Keratinocyte (primary cell): Measurements from ENCODE around the gene NXPH2. TPM values are rescaled to one million over a fixed set of nuclear protein-coding genes. Genes with fewer than 3 reads are reported as not detected.
A peak's percentile ranks its signal among the peaks of the same experiment; 100 is the strongest.

Source experiments
- DNase-seq: peaks from one replicate; pipeline ENCODE4 v3.0.0-alpha.2; 2011; ENCODE audit warnings: low read depth, missing footprints, low spot score
- FAIRE-seq: peaks from 2 replicates; lab custom pipeline; 2011; peaks lifted over from hg19 to GRCh38; lab: Jason Lieb, UNC
- H2AFZ ChIP-seq: 2 replicates; pipeline ENCODE4 v1.6.0; 2012; ENCODE audit warnings: low read length, control low read depth, inconsistent platforms; ENCODE audit not compliant: control insufficient read depth
- H3K27ac ChIP-seq: 2 replicates; pipeline ENCODE4 v1.5.1; 2011; ENCODE audit warnings: low read length; ENCODE audit not compliant: control insufficient read depth, insufficient read depth
- H3K27me3 ChIP-seq: 3 replicates; pipeline ENCODE4 v1.6.0; 2011; ENCODE audit warnings: low read length; ENCODE audit not compliant: control insufficient read depth, insufficient read depth; ENCODE audit errors: extremely low read depth
- H3K36me3 ChIP-seq, 2 experiments: 2 replicates in 1 of 2; 3 replicates in 1 of 2; pipeline ENCODE4 v1.5.1; 2011; ENCODE audit warnings: low read length in 2 of 2, mild to moderate bottlenecking in 1 of 2; ENCODE audit not compliant: control insufficient read depth in 2 of 2, insufficient read depth in 2 of 2; ENCODE audit errors: extremely low read depth in 1 of 2
- H3K4me1 ChIP-seq: 3 replicates; pipeline ENCODE4 v1.5.1; 2011; ENCODE audit warnings: low read length; ENCODE audit not compliant: control insufficient read depth, insufficient read depth; ENCODE audit errors: extremely low read depth
- H3K4me2 ChIP-seq: 3 replicates; pipeline ENCODE4 v1.6.0; 2011; ENCODE audit warnings: low read depth, low read length; ENCODE audit not compliant: control insufficient read depth, insufficient read depth; ENCODE audit errors: extremely low read depth
- H3K4me3 ChIP-seq, 3 experiments: fragments of 200-600 bp in 1 of 3; sonication (generic) in 1 of 3; 2 replicates in 2 of 3; 3 replicates in 1 of 3; pipeline ENCODE4 v1.5.1; 2011 to 2016; ENCODE audit warnings: low read length in 3 of 3, mild to moderate bottlenecking in 3 of 3, control low read depth in 2 of 3, inconsistent platforms in 1 of 3, low read depth in 1 of 3, mixed read lengths in 1 of 3, mixed run types in 1 of 3, moderate library complexity in 1 of 3; ENCODE audit not compliant: control insufficient read depth in 2 of 3, insufficient read depth in 2 of 3; ENCODE audit errors: extremely low read depth in 1 of 3
- H3K79me2 ChIP-seq: 2 replicates; pipeline ENCODE4 v1.6.0; 2012; ENCODE audit warnings: low read length; ENCODE audit not compliant: control insufficient read depth, insufficient read depth
- H3K9ac ChIP-seq: 3 replicates; pipeline ENCODE4 v1.6.0; 2011; ENCODE audit warnings: low read length; ENCODE audit not compliant: control insufficient read depth, insufficient read depth; ENCODE audit errors: extremely low read depth
- H3K9me1 ChIP-seq: 3 replicates; pipeline ENCODE4 v1.6.0; 2011; ENCODE audit warnings: low read length; ENCODE audit not compliant: control insufficient read depth, insufficient read depth; ENCODE audit errors: extremely low read depth
- H3K9me3 ChIP-seq: 2 replicates; pipeline ENCODE4 v1.5.1; 2012; ENCODE audit warnings: low read depth, low read length; ENCODE audit not compliant: control insufficient read depth
- H4K20me1 ChIP-seq: 3 replicates; pipeline ENCODE4 v1.6.0; 2011; ENCODE audit warnings: low read length; ENCODE audit not compliant: control insufficient read depth, insufficient read depth; ENCODE audit errors: extremely low read depth
- CTCF ChIP-seq, 3 experiments: IDR thresholded peaks in 1 of 3; conservative IDR thresholded peaks in 1 of 3; optimal IDR thresholded peaks in 1 of 3; 2 replicates in 2 of 3; 3 replicates in 1 of 3; pipeline versions ENCODE3 to v1.5.1; 2011; ENCODE audit warnings: low read length in 3 of 3, mild to moderate bottlenecking in 3 of 3, moderate library complexity in 2 of 3, control low read depth in 1 of 3, inconsistent platforms in 1 of 3; ENCODE audit not compliant: insufficient read depth in 2 of 3; ENCODE audit errors: extremely low read depth in 1 of 3
- EZH2 ChIP-seq: IDR thresholded peaks from one replicate; pipeline ENCODE4 v1.6.1; 2012; ENCODE audit warnings: inconsistent platforms, mild to moderate bottlenecking, low read length, moderate library complexity
- dilution Hi-C: fragments of 300-500 bp; cut with MboI; formaldehyde crosslinking; loops from one replicate; pipeline ENCODE4 v1.7.0; 2020; ENCODE audit warnings: low sequenced_read_pairs; ENCODE audit not compliant: extremely low pct_ligation_motif_present
- polyA plus RNA-seq, 5 experiments: library from polyadenylated mRNA; depleted of rRNA in 3 of 5; stranded (reverse) in 3 of 5; stranded (forward) in 1 of 5; unstranded in 1 of 5; fragments of >200 nt; gene quantifications; 1 replicate in 1 of 5; 2 replicates in 3 of 5; 3 replicates in 1 of 5; pipeline versions ENCODE4 v1.2.1 to v1.2.3, GENCODE V29; 2011 to 2012; ENCODE audit warnings: missing spikeins in 2 of 5, low read depth in 1 of 5, low replicate concordance in 1 of 5

NXPH2 gene
- polyA plus RNA-seq, 1 donor (not counting 4 experiments of a cell fraction or from before 2014, with no cell fraction given), result not detected

GRCh38 chr2:138658187-138658894 is 121.8 kb downstream of the NXPH2 start:
- H3K27me3 ChIP-seq, result no peaks in the 10 kb centered on the region
- no peak overlapping the region for H3K4me3 ChIP-seq
- H3K4me2 ChIP-seq, result no peak overlapping the region
- H3K9ac ChIP-seq, result no peak overlapping the region
- dilution Hi-C loops, result no loop called here
- DNase-seq (no peak), FAIRE-seq (no peak)
- H2AFZ ChIP-seq, result no peak overlapping the region
- H3K4me1 ChIP-seq, result no peaks in the 10 kb centered on the region
- no peaks in the 10 kb centered on the region for H3K9me3 ChIP-seq
- no peaks in the 10 kb centered on the region for H4K20me1 ChIP-seq
- H3K27ac ChIP-seq, result no peak overlapping the region
- no peaks in the 10 kb centered on the region for H3K9me1 ChIP-seq
- peak in 1 of 3 experiments; percentile 18 for TF ChIP-seq CTCF (optimal IDR thresholded peaks at IDR 0.05 in 1 of 3, IDR thresholded peaks at IDR 0.05 in 1 of 3, conservative IDR thresholded peaks at IDR 0.05 in 1 of 3; ENCODE audit: extremely low read depth in 1 of 3, insufficient read depth in 2 of 3, low read length in 3 of 3)
- no peak for TF ChIP-seq EZH2
- no peaks in the 10 kb centered on the region for H3K79me2 ChIP-seq
- H3K36me3 ChIP-seq, result no peaks in the 10 kb centered on the region

GRCh38 chr2:138654146-138654545 is 126.0 kb downstream of the NXPH2 start:
- TF ChIP-seq EZH2 (no peak), CTCF (optimal IDR thresholded peaks at IDR 0.05 in 1 of 3, IDR thresholded peaks at IDR 0.05 in 1 of 3, conservative IDR thresholded peaks at IDR 0.05 in 1 of 3; ENCODE audit: extremely low read depth in 1 of 3, insufficient read depth in 2 of 3, low read length in 3 of 3) (no peak)

More at GRCh38 chr2:138654146-138654545, 126.0 kb downstream of the NXPH2 start:
- no peak overlapping the region for H3K27ac ChIP-seq
- H3K9me3 ChIP-seq, result no peaks in the 10 kb centered on the region
- no peak overlapping the region for H3K4me3 ChIP-seq
- H4K20me1 ChIP-seq, result no peaks in the 10 kb centered on the region
- no peaks in the 10 kb centered on the region for H3K9me1 ChIP-seq
- no peaks in the 10 kb centered on the region for H3K4me1 ChIP-seq
- H3K4me2 ChIP-seq, result no peak overlapping the region
- FAIRE-seq (no peak), DNase-seq (no peak)
- no peaks in the 10 kb centered on the region for H3K36me3 ChIP-seq
- H3K27me3 ChIP-seq, result no peaks in the 10 kb centered on the region
- no peaks in the 10 kb centered on the region for H3K79me2 ChIP-seq
- dilution Hi-C loops, result no loop called here
- H3K9ac ChIP-seq, result no peak overlapping the region
- no peak overlapping the region for H2AFZ ChIP-seq
